ENCODE measurements around the gene LZTS3. TPM values are rescaled to one million over a fixed set of nuclear protein-coding genes. Genes with fewer than 3 reads are reported as not detected.
"Not testable (repeated sequence)": the region's sequence is repeated elsewhere in the genome, so short reads cannot be mapped to it uniquely, and the experiment has no call there.

Gene LZTS3
- total RNA-seq, 1 donor from 2014 or later = 2.7 TPM

DNA sequence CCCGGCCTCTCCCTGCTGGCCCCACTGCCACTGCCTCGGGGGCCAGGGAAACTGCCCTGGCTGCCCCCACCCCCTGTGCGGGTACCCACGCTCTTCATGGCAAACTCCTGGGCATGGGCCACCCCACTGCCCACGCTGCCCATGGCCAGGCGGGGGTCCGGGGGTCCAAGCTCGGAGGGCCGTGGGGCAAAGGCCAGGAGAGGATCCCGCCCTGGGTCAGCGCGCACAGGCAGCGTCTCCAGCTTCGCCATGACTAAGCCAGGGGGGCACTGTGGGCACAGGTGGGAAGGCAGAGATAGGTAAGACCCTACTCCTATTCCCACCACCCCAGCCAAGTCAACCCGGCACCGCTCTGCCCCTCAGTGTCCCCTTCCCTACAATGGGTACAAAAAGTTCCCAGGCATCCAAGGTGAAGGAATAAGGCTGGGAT lies 6.4 kb downstream of the LZTS3 start:
- DNase-seq = no peak

- DNase-seq = no peak
Measured at GRCh38 chr20:3166338-3166912, 6.9 kb downstream of the LZTS3 start.

DNA sequence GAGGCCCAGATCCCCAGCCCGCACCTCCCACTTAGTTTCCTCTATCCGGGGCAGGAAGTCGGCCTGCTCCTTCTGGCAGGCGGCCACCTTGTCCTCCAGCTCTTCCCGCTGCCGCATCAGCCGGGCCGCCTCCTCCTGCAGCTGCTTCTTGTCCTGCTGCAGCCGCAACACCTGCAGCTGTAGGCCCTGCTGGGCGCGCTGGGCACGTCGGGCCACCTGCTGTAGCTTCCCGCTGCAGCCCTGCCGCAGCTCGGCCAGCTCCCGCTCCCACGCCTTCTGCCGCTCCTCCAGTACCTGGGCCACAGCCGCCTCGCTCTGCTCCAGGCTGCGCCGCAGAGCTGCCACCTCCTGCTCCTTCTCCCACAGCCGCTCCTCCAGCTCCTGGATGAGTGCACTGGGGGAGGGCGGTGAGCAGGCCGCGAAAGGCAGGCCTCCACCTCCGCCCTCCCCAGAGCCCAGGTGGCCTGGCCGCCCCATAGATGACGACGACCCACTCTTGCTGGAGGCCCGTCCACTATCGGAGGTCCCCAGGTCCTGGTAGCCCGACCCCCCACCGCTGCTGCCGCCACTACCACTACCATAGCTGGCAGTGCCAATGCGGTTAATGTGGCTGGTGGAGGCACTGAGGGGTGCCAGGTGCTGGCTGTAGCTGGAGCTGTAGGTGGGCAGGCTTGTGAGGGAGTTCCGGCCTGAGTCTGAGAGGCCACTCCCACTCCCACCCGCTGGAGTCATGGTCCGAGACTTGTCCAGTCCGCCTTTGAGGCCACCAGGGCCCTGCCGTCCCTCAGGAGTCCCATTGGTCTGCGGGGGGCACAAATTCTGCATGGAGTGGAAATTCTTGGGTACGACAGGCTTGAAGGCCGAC lies 7.6 kb downstream of the LZTS3 start:
- DNase-seq = peak; percentile 7

DNA sequence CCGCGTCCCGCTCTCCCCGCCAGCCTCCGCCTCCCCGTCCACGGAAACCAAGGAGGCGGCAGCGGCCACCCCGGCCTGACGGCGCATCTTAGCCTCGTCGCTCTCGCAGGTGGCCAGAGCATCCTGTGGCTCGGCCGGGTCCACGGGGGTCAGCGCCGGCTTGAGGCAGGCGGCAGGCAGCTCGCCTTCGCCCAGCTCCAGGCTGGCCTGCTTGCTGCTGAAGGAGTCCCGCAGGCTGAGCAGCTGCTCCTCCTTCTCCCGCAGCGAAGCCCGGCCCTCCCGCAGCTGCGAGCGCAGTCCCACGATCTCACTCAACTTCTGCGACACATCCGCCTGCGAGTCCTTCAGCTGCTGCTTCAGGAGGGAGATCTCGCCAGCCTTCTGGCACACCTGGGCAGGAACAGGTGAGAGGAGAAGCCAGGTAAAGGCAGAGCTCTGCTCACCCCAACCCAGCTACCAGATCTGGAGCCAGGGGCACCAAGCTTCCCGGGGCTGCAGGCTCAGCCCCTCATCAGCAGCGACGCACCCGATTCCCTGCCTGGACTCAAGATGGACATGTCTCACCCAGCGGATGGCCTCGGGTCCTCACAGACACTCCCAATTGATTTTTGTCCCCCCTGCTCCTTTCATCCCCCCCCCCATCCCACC lies 8.5 kb downstream of the LZTS3 start:
- DNase-seq = no peak

GRCh38 chr20:3164043-3164762 lies 9.1 kb downstream of the LZTS3 start:
- no peak for DNase-seq

- no peak for DNase-seq
Measured at GRCh38 chr20:3163099-3164042, 10.0 kb downstream of the LZTS3 start.

- DNase-seq = no peak
Measured at GRCh38 chr20:3162080-3162611, 11.2 kb downstream of the LZTS3 start.

DNA sequence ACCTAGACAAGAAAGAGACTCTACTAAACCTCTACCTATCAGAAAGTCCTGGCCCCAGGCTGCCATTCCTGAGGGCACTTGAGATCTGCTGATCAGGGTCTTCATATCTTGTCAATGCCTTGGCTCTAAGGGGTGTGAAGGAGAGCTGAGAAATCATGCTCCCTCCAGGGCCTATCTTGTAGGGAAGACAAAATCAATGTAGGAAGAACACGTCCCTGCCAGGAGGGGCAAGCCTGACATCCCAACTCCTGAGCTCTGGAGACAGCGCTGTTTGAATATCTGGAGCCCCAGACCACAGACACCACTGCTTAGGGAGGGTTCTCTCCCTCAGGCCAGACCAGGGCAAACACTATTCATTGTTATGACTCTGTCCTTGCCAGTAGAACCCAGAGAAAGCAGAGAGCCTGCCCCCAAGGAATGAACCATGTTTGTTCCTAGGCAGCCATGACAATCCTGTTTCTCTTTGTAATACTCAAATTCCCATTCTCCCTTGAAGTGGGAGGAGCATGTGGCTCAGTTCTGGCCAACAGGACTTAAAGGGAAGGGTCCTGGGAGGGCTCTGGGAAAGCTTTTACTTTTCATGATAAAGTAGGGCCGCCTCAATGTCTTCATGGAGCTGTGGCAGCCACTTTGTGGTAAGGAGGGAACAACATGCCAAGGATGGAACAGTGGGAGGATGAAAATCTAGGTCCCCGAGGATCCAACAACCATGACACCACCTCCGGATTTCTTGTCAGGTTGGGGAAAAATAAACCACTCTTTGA lies 11.9 kb downstream of the LZTS3 start:
- DNase-seq = no peak

- no peak for DNase-seq
Measured at GRCh38 chr20:3160418-3160817, 12.9 kb downstream of the LZTS3 start.

- DNase-seq = peak; percentile 32
Measured at GRCh38 chr20:3158968-3159431, 14.3 kb downstream of the LZTS3 start.

GRCh38 chr20:3157817-3158216 lies 15.5 kb downstream of the LZTS3 start:
- no peak for DNase-seq

- no peak for DNase-seq
Measured at GRCh38 chr20:3156811-3157619, 16.3 kb downstream of the LZTS3 start.

DNA sequence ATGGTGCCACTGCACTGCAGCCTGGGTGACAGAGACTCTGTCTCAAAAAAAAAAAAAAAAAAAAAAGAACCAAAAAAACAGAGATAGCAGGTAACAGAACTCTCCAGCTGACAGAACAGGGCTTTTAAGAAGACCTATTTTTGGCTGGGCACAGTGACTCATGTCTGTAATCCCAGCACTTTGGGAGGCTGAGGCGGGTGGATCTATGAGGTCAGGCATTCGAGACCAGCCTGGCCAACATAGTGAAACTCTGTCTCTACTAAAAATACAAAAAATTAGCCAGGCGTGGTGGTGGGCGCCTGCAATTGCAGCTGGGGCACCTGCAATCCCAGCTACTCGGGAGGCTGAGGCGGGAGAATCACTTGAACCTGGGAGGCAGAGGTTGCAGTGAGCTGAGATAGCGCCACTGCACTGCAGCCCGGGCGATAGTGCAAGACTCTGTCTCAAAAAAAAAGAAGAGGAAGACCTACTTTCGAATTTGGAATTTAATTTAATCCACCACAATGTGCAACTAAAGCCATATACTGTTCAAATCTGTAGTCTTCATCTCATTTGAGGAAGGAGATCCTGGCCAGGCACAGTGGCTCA lies 21.2 kb downstream of the LZTS3 start:
- DNase-seq = not testable (repeated sequence)

GRCh38 chr20:3150908-3151307 lies 22.4 kb downstream of the LZTS3 start:
- no peak for DNase-seq

- DNase-seq = no peak
Measured at GRCh38 chr20:3146732-3147341, 26.5 kb downstream of the LZTS3 start.

GRCh38 chr20:3141757-3142156 lies 31.6 kb downstream of the LZTS3 start:
- DNase-seq = no peak

GRCh38 chr20:3137492-3137891 lies 35.9 kb downstream of the LZTS3 start:
- no peak for DNase-seq

GRCh38 chr20:3135507-3136070 lies 37.8 kb downstream of the LZTS3 start:
- DNase-seq = no peak

Measured in skin of body (tissue), 2 donors.